ENCODE data around the gene YPEL1. TPM values are rescaled to one million over a fixed set of nuclear protein-coding genes. Genes with fewer than 3 reads are reported as not detected.

Gene YPEL1
- total RNA-seq, 2 donors from 2014 or later: 1.6 to 4.4 TPM

- TF ChIP-seq POLR2A (IDR thresholded peaks at IDR 0.05): no peak
- TF ChIP-seq, protein P1, sequence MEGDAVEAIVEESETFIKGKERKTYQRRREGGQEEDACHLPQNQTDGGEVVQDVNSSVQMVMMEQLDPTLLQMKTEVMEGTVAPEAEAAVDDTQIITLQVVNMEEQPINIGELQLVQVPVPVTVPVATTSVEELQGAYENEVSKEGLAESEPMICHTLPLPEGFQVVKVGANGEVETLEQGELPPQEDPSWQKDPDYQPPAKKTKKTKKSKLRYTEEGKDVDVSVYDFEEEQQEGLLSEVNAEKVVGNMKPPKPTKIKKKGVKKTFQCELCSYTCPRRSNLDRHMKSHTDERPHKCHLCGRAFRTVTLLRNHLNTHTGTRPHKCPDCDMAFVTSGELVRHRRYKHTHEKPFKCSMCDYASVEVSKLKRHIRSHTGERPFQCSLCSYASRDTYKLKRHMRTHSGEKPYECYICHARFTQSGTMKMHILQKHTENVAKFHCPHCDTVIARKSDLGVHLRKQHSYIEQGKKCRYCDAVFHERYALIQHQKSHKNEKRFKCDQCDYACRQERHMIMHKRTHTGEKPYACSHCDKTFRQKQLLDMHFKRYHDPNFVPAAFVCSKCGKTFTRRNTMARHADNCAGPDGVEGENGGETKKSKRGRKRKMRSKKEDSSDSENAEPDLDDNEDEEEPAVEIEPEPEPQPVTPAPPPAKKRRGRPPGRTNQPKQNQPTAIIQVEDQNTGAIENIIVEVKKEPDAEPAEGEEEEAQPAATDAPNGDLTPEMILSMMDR (IDR thresholded peaks at IDR 0.05): no peak
- DNase-seq: no peak
- Histone ChIP-seq H3K27ac (no peak overlapping the region), H3K36me3 (replicated peaks in 1 of 2; ENCODE audit: insufficient read depth in 1 of 2, low read depth in 2 of 2) (peaks cover 10 to 53% of the 10 kb centered on the region in 2 donors), H3K4me3 (no peak overlapping the region), H3K4me1 (no peaks in the 10 kb centered on the region), H3K9me3 (no peaks in the 10 kb centered on the region), H3K27me3 (no peaks in the 10 kb centered on the region)
- ATAC-seq: no peak
- 86 to 93% methylated on average over 9 of the region's 9 CpGs for WGBS, 2 donors
- intact Hi-C loops (cut with DNase I): no loop called here
Measured at GRCh38 chr22:21764038-21764804, 28.6 kb upstream of the YPEL1 start.

GRCh38 chr22:21762712-21763581 is 27.4 kb upstream of the YPEL1 start:
- Histone ChIP-seq H3K9me3 (no peaks in the 10 kb centered on the region), H3K27me3 (no peaks in the 10 kb centered on the region), H3K4me1 (no peaks in the 10 kb centered on the region), H3K36me3 (replicated peaks in 1 of 2; ENCODE audit: insufficient read depth in 1 of 2, low read depth in 2 of 2) (peaks cover 5 to 47% of the 10 kb centered on the region in 2 donors), H3K27ac (no peak overlapping the region), H3K4me3 (no peak overlapping the region)
- TF ChIP-seq, protein P1 (IDR thresholded peaks at IDR 0.05): no peak
- no peak for TF ChIP-seq POLR2A (IDR thresholded peaks at IDR 0.05)
- no peak for DNase-seq
- intact Hi-C loops (cut with DNase I): no loop called here
- 74 to 81% methylated on average over 13 of the region's 13 CpGs for WGBS, 2 donors
- no peak for ATAC-seq

DNA sequence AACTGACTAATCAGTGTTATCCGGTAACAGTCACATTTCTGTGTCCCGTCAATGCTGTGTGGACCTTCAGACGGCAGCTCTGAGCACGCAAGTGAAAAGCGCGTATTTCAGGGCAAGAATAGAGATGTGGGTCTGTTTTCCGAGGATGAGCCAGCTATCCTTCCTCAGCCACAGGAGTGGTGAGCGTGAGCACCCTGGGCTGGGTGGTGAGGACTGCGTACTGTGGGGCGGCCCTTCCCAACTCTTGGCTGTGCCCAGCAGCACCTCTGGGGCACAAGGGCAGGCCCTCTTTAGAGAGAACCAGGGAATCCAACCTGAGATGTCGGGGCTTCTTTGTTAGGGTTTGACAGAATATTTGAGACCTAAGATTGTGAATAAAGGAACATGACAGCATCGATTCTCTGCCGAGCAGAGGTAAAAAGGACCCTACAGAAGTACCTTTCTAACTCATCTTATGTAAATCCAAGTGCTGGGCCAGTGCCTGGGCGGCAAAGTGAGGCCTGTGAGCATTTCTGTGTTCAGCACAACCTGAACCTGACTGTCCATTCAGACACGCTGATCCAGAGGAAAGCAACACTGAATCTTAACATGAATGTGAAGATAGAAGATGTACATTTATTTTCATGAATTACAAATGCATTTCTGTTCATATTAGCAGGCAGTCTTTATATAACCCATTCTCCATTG is 26.5 kb upstream of the YPEL1 start:
- H3K4me3 ChIP-seq: no peak overlapping the region
- TF ChIP-seq POLR2A (IDR thresholded peaks at IDR 0.05): no peak
- TF ChIP-seq, protein P1 (IDR thresholded peaks at IDR 0.05): no peak
- no peak for ATAC-seq
- no peaks in the 10 kb centered on the region for H3K27me3 ChIP-seq
- no peaks in the 10 kb centered on the region for H3K4me1 ChIP-seq
- intact Hi-C loops (cut with DNase I): no loop called here
- DNase-seq: no peak
- WGBS, 2 donors: 93 to 95% methylated on average over 15 of the region's 15 CpGs
- no peaks in the 10 kb centered on the region for H3K9me3 ChIP-seq
- H3K27ac ChIP-seq: no peak overlapping the region
- H3K36me3 ChIP-seq (replicated peaks in 1 of 2; ENCODE audit: insufficient read depth in 1 of 2, low read depth in 2 of 2): peaks cover 5 to 44% of the 10 kb centered on the region in 2 donors

DNA sequence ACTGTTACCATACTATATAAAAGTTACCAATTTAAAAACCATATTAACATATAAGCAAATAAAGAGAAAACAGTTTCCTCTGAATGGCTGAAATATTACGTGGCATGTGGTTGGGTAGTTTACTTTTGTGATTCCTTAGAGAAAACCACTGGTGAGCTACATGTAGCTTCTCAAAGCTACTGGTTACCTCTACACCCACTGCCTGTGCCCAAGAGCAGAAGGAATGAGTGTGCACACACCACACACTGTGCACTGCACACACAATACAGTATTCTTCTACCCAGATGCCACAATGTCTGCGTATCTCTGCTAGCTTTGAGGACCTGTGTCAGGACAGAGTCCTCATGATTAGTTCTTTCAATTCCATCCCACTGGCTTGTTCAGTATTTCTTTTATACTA is 25.5 kb upstream of the YPEL1 start:
- Histone ChIP-seq H3K4me1 (no peaks in the 10 kb centered on the region), H3K9me3 (no peaks in the 10 kb centered on the region), H3K27ac (no peak overlapping the region), H3K36me3 (replicated peaks in 1 of 2; ENCODE audit: insufficient read depth in 1 of 2, low read depth in 2 of 2) (peaks cover 5 to 36% of the 10 kb centered on the region in 2 donors), H3K4me3 (no peak overlapping the region), H3K27me3 (no peaks in the 10 kb centered on the region)
- no peak for ATAC-seq
- intact Hi-C loops (cut with DNase I): no loop called here
- no peak for DNase-seq
- WGBS, 2 donors: 85 to 98% methylated on average over 2 of the region's 2 CpGs
- TF ChIP-seq POLR2A (IDR thresholded peaks at IDR 0.05): no peak
- TF ChIP-seq, protein P1 (IDR thresholded peaks at IDR 0.05): no peak

All from body of pancreas (tissue), 4 donors.